OCI-LY1 (cell line): ENCODE results near the gene APBA1.

ENCODE experiments used
- H2AFZ ChIP-seq: fragments of 200-600 bp; sonication (generic), shearing (Covaris generic); 2 replicates; pipeline ENCODE4 v1.6.0; 2014; ENCODE audit warnings: antibody characterized with exemption, mild to moderate bottlenecking, low read length
- H3F3A ChIP-seq: fragments of 200-600 bp; sonication (generic), shearing (Covaris generic); 2 replicates; pipeline ENCODE4 v1.6.0; 2014; ENCODE audit warnings: mild to moderate bottlenecking, antibody characterized with exemption, low read length, moderate library complexity; ENCODE audit not compliant: insufficient read depth
- H3K27ac ChIP-seq: fragments of 200-600 bp; sonication (generic); 2 replicates; pipeline ENCODE4 v1.5.1; 2014; ENCODE audit warnings: low read length, mixed run types, mild to moderate bottlenecking, low read depth; ENCODE audit not compliant: poor library complexity, severe bottlenecking
- H3K27me3 ChIP-seq: fragments of 200-600 bp; sonication (generic); 2 replicates; pipeline ENCODE4 v1.6.0; 2014; ENCODE audit warnings: antibody characterized with exemption, mild to moderate bottlenecking, low read length, moderate library complexity; ENCODE audit not compliant: insufficient read depth
- H3K36me3 ChIP-seq: fragments of 200-600 bp; sonication (generic); 2 replicates; pipeline ENCODE4 v1.6.1; 2014; ENCODE audit warnings: mild to moderate bottlenecking, antibody characterized with exemption, low read length, moderate library complexity, mixed read lengths; ENCODE audit not compliant: insufficient read depth
- H3K4me1 ChIP-seq: fragments of 200-600 bp; sonication (generic); 2 replicates; pipeline ENCODE4 v1.5.1; 2014; ENCODE audit warnings: mild to moderate bottlenecking, low read length, moderate library complexity; ENCODE audit not compliant: insufficient read depth, severe bottlenecking
- H3K4me2 ChIP-seq: fragments of 200-600 bp; sonication (generic), shearing (Covaris generic); 2 replicates; pipeline ENCODE4 v1.6.1; 2014; ENCODE audit warnings: low read length
- H3K4me3 ChIP-seq: fragments of 200-600 bp; sonication (generic); 2 replicates; pipeline ENCODE4 v1.5.1; 2014; ENCODE audit warnings: low read length, low read depth, mild to moderate bottlenecking, mixed read lengths; ENCODE audit not compliant: poor library complexity, severe bottlenecking
- H3K79me2 ChIP-seq: fragments of 200-600 bp; shearing (Covaris generic); 2 replicates; pipeline ENCODE4 v1.6.1; 2016; ENCODE audit warnings: mixed run types, low read length, mixed read lengths; ENCODE audit not compliant: insufficient read depth
- H3K9ac ChIP-seq: fragments of 200-600 bp; sonication (generic), shearing (Covaris generic); 2 replicates; pipeline ENCODE4 v1.6.1; 2014; ENCODE audit warnings: mild to moderate bottlenecking, low read length, mixed read lengths
- H3K9me2 ChIP-seq: fragments of 200-600 bp; sonication (generic), shearing (Covaris generic); 2 replicates; pipeline ENCODE4 v1.6.1; 2014; ENCODE audit warnings: low read depth, mild to moderate bottlenecking, low read length, mixed read lengths
- H3K9me3 ChIP-seq: fragments of 200-600 bp; shearing (Covaris generic); 2 replicates; pipeline ENCODE4 v1.6.1; 2014; ENCODE audit warnings: low read length, mixed read lengths
- H4K20me1 ChIP-seq: fragments of 200-600 bp; sonication (generic), shearing (Covaris generic); 2 replicates; pipeline ENCODE4 v1.6.0; 2016; ENCODE audit warnings: mild to moderate bottlenecking, low read length; ENCODE audit not compliant: insufficient read depth
- EZH2 ChIP-seq: fragments of 200-600 bp; sonication (generic), shearing (Covaris generic); IDR thresholded peaks from 2 replicates; pipeline ENCODE4 v1.8.0; 2017; ENCODE audit warnings: borderline replicate concordance, mixed run types, mild to moderate bottlenecking, antibody characterized with exemption, low read length, moderate library complexity, mixed read lengths
- TF ChIP-seq, protein P1 (sequence below): fragments of 200-600 bp; sonication (generic), shearing (Covaris generic); IDR thresholded peaks from 2 replicates; pipeline ENCODE4 v1.5.1; 2017; ENCODE audit warnings: mild to moderate bottlenecking, antibody characterized with exemption, low read length, moderate library complexity, mixed read lengths

Gene APBA1

DNA sequence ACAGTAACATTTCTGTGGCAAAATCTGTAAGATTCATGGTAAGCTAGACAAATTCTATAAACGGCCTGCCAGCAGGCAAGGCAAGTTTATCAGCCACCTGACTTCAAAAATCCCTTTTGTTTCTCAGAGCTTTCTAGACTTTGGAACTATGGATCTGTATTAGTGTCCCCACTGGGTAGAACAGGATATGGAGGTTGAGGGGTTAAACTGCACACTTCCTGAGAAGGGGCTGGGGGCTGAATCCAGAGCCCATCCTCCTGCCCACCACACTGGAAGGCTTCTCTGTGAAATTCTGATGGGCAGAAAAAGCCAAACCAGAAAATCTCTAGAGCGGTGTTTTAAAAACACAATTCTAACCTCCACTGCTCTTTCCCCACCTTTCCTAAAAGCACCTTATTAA, 218.4 kb downstream of the APBA1 start:
- H3K79me2 ChIP-seq, result no peaks in the 10 kb centered on the region
- no peaks in the 10 kb centered on the region for H4K20me1 ChIP-seq
- H3K9me2 ChIP-seq, result no peaks in the 10 kb centered on the region
- H3K4me2 ChIP-seq, result no peak overlapping the region
- no peak overlapping the region for H2AFZ ChIP-seq
- H3K4me1 ChIP-seq, result no peaks in the 10 kb centered on the region
- no peaks in the 10 kb centered on the region for H3F3A ChIP-seq
- no peak overlapping the region for H3K4me3 ChIP-seq
- H3K27ac ChIP-seq, result no peak overlapping the region
- H3K9me3 ChIP-seq, result no peaks in the 10 kb centered on the region
- H3K36me3 ChIP-seq, result no peaks in the 10 kb centered on the region
- no peak for TF ChIP-seq EZH2
- TF ChIP-seq, protein P1, sequence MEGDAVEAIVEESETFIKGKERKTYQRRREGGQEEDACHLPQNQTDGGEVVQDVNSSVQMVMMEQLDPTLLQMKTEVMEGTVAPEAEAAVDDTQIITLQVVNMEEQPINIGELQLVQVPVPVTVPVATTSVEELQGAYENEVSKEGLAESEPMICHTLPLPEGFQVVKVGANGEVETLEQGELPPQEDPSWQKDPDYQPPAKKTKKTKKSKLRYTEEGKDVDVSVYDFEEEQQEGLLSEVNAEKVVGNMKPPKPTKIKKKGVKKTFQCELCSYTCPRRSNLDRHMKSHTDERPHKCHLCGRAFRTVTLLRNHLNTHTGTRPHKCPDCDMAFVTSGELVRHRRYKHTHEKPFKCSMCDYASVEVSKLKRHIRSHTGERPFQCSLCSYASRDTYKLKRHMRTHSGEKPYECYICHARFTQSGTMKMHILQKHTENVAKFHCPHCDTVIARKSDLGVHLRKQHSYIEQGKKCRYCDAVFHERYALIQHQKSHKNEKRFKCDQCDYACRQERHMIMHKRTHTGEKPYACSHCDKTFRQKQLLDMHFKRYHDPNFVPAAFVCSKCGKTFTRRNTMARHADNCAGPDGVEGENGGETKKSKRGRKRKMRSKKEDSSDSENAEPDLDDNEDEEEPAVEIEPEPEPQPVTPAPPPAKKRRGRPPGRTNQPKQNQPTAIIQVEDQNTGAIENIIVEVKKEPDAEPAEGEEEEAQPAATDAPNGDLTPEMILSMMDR, result no peak
- no peaks in the 10 kb centered on the region for H3K27me3 ChIP-seq
- no peak overlapping the region for H3K9ac ChIP-seq

DNA sequence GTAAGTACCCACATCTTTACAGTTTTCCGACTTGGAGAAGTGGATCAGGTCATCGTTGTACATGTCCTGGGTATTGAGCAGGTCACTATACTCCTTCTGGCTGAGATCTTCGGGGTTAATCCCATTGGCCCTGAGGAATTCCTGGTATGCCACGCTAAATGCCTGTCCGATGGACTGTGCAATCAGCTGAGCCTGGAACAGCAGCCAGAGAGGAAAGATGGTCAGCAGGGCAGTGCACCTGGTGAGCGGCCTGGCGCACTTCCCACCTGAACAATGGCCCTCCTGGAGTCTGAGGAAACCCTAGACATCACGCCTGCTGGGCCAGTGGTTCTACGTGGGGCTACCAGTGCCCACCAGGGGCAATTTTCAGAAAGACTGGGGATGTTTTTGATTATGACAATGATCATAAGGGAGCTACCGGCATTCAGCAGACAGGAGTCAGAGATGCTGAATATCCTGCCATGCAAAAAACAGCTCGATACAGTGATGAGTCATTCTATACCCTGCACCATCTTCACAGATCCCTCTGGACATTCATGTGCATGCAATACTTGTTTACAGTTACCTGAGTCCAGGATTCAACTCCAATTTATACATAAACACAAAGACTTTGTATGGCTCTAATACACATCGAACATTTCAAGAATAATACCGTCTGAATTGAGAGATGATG, 219.9 kb downstream of the APBA1 start:
- no peak overlapping the region for H3K27ac ChIP-seq
- no peaks in the 10 kb centered on the region for H3K27me3 ChIP-seq
- no peaks in the 10 kb centered on the region for H3F3A ChIP-seq
- no peaks in the 10 kb centered on the region for H4K20me1 ChIP-seq
- H3K9me3 ChIP-seq, result no peaks in the 10 kb centered on the region
- no peaks in the 10 kb centered on the region for H3K36me3 ChIP-seq
- no peaks in the 10 kb centered on the region for H3K4me1 ChIP-seq
- no peaks in the 10 kb centered on the region for H3K9me2 ChIP-seq
- TF ChIP-seq EZH2, result no peak
- TF ChIP-seq, protein P1, result no peak
- H2AFZ ChIP-seq, result no peak overlapping the region
- no peaks in the 10 kb centered on the region for H3K79me2 ChIP-seq
- no peak overlapping the region for H3K4me3 ChIP-seq
- no peak overlapping the region for H3K9ac ChIP-seq
- H3K4me2 ChIP-seq, result no peak overlapping the region

DNA sequence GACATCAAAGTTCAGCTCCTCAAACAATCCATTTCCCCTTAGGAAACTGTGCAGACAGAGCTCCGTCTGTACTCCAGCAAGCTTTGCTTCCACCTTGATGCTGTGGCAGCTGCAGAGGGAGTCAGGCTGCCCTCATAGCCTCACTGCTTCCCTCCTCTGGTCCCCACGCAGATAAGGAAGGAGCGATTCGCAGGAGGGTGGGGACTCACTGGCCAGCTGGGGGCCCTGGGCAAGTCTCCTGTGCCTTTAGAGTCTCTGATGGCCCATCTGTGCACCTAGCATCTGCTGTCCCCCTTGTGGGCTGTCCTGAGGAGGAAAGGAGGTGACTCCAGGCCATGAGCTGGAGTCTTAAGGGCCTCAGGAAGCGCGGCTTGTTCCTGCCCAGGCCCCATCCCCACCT, 225.7 kb downstream of the APBA1 start:
- no peaks in the 10 kb centered on the region for H3K36me3 ChIP-seq
- no peaks in the 10 kb centered on the region for H3F3A ChIP-seq
- H3K4me1 ChIP-seq, result no peaks in the 10 kb centered on the region
- no peak overlapping the region for H3K27ac ChIP-seq
- no peak overlapping the region for H3K4me2 ChIP-seq
- H3K9me3 ChIP-seq, result no peaks in the 10 kb centered on the region
- H4K20me1 ChIP-seq, result no peaks in the 10 kb centered on the region
- TF ChIP-seq, protein P1, result no peak
- no peak for TF ChIP-seq EZH2
- no peaks in the 10 kb centered on the region for H3K9me2 ChIP-seq
- H3K79me2 ChIP-seq, result no peaks in the 10 kb centered on the region
- no peak overlapping the region for H3K4me3 ChIP-seq
- no peak overlapping the region for H3K9ac ChIP-seq
- no peaks in the 10 kb centered on the region for H3K27me3 ChIP-seq
- H2AFZ ChIP-seq, result no peak overlapping the region
